GM12878 (cell line): ENCODE results near the gene FBXO7. TPM values are rescaled to one million over a fixed set of nuclear protein-coding genes. Genes with fewer than 3 reads are reported as not detected.

Experiments used
- ATAC-seq: fragments of 200-7000 bp; cut with Tn5 transposase; 3 replicates; pipeline ENCODE4 v1.9.1; 2020; ENCODE audit warnings: mild to moderate bottlenecking, moderate library complexity
- BruUV-seq: library from RNA; stranded (reverse); fragments of 400-500 nt; replicated peaks from 2 replicates; lab custom pipeline; 2021; lab: Mats Ljungman, UMichigan
- CTCF ChIA-PET: fragments of 300-600 bp; sonication (Branson Sonifier 250); formaldehyde crosslinking; extraction: SDS; loops from one replicate; lab custom pipeline; 2021; ENCODE audit warnings: inconsistent platforms; lab: Yijun Ruan, JAX
- POLR2A ChIA-PET: fragments of 350-600 bp; formaldehyde crosslinking; extraction: SDS; loops from one replicate; lab custom pipeline; 2021; ENCODE audit warnings: inconsistent platforms; lab: Charles Lee
- RAD21 ChIA-PET: fragments of 300-600 bp; sonication (Branson Sonifier 250); formaldehyde crosslinking; loops from one replicate; lab custom pipeline; 2023; ENCODE audit warnings: antibody characterized with exemption; ENCODE audit not compliant: unreplicated experiment; lab: Charles Lee
- SMC1A ChIA-PET: fragments of 300-600 bp; sonication (Branson Sonifier 250); formaldehyde crosslinking; loops from one replicate; lab custom pipeline; 2023; ENCODE audit not compliant: unreplicated experiment, uncharacterized antibody; lab: Charles Lee
- DNase-seq: peaks from one replicate; pipeline ENCODE4 v3.0.0-alpha.2; 2011; ENCODE audit warnings: low read depth, low spot score
- FAIRE-seq: peaks from 3 replicates; lab custom pipeline; 2011; peaks lifted over from hg19 to GRCh38; lab: Jason Lieb, UNC
- H2AFZ ChIP-seq: 2 replicates; pipeline ENCODE4 v1.6.0; 2011; ENCODE audit warnings: low read depth, low read length, control low read depth; ENCODE audit not compliant: control insufficient read depth
- H3K27ac ChIP-seq: 2 replicates; pipeline ENCODE4 v1.5.1; 2011; ENCODE audit warnings: control low read depth; ENCODE audit not compliant: control insufficient read depth, insufficient read depth
- H3K27me3 ChIP-seq, 2 experiments: replicated peaks in 1 of 2; 2 replicates each; pipeline versions ENCODE4 v1.6.0 to v1.6.1; 2011; ENCODE audit warnings: low read length in 1 of 2; ENCODE audit not compliant: control insufficient read depth in 2 of 2, insufficient read depth in 2 of 2
- H3K36me3 ChIP-seq, 2 experiments: 2 replicates each; pipeline ENCODE4 v1.5.1; 2011; ENCODE audit warnings: low read length in 1 of 2; ENCODE audit not compliant: control insufficient read depth in 2 of 2, insufficient read depth in 2 of 2
- H3K4me1 ChIP-seq: 2 replicates; pipeline ENCODE4 v1.6.1; 2011; ENCODE audit warnings: mild to moderate bottlenecking, low read length, moderate library complexity, mixed read lengths; ENCODE audit not compliant: control insufficient read depth, insufficient read depth
- H3K4me2 ChIP-seq: 2 replicates; pipeline ENCODE4 v1.6.0; 2011; ENCODE audit warnings: control low read depth; ENCODE audit not compliant: control insufficient read depth, insufficient read depth
- H3K4me3 ChIP-seq: fragments of 200-600 bp; sonication (generic); 2 replicates; pipeline ENCODE4 v1.5.1; 2016
- H3K79me2 ChIP-seq: 2 replicates; pipeline ENCODE4 v1.6.0; 2011; ENCODE audit warnings: low read length; ENCODE audit not compliant: control insufficient read depth, insufficient read depth
- H3K9ac ChIP-seq: 2 replicates; pipeline ENCODE4 v1.8.0; 2011; ENCODE audit warnings: low read length, control low read depth, mixed read lengths; ENCODE audit not compliant: control insufficient read depth, insufficient read depth
- H3K9me3 ChIP-seq: replicated peaks from 3 replicates; pipeline ENCODE4 v1.5.1; 2011; ENCODE audit warnings: mild to moderate bottlenecking, low read length; ENCODE audit not compliant: control insufficient read depth, insufficient read depth
- H4K20me1 ChIP-seq: 2 replicates; pipeline ENCODE4 v1.6.0; 2011; ENCODE audit not compliant: control insufficient read depth, insufficient read depth
- ELK1 ChIP-seq: IDR thresholded peaks from 2 replicates; pipeline ENCODE4 v1.6.1; 2012; ENCODE audit warnings: low read depth, low read length, improper control_type of control experiment
- NFIC ChIP-seq: IDR thresholded peaks from 2 replicates; pipeline ENCODE4 v1.6.1; 2012; ENCODE audit warnings: low read depth, mild to moderate bottlenecking, inconsistent platforms, low read length, moderate library complexity
- NRF1 ChIP-seq: conservative IDR thresholded peaks from 2 replicates; pipeline ENCODE4 v1.6.1; 2011; ENCODE audit warnings: mild to moderate bottlenecking, low read depth, low read length, improper control_type of control experiment
- RBBP5 ChIP-seq: fragments of 200-600 bp; sonication (generic); conservative IDR thresholded peaks from 2 replicates; pipeline ENCODE4 v1.6.1; 2016
- RCOR1 ChIP-seq: conservative IDR thresholded peaks from 2 replicates; pipeline ENCODE4 v1.6.1; 2012; ENCODE audit warnings: low read depth, low read length, improper control_type of control experiment
- ZBTB40 ChIP-seq: fragments of 450-650 bp; IDR thresholded peaks from 2 replicates; pipeline ENCODE4 v1.6.1; 2016; ENCODE audit warnings: mild to moderate bottlenecking, moderate library complexity, borderline replicate concordance
- whole genome bisulfite sequencing: methylation state at CpG from one replicate; pipeline ENCODE4 v1.1.6; 2016; ENCODE audit warnings: low lambda C conversion rate; ENCODE audit not compliant: insufficient replicate concordance, insufficient coverage; ENCODE audit errors: missing lambda C conversion rate; 5-methylcytosine and 5-hydroxymethylcytosine counted together
- in situ Hi-C: fragments of 300-500 bp; cut with MboI; formaldehyde crosslinking; loops from 9 replicates; pipeline ENCODE4 v1.14.3; 2018; ENCODE audit warnings: mixed read lengths
- intact Hi-C: fragments of 100-400 bp; cut with micrococcal nuclease; formaldehyde crosslinking; loops from one replicate; pipeline ENCODE4 v1.14.2; 2022; ENCODE audit not compliant: unreplicated experiment
- polyA plus RNA-seq, 11 experiments: library from polyadenylated mRNA; depleted of rRNA in 4 of 11; unstranded in 6 of 11; stranded (reverse) in 5 of 11; fragments of >200 nt; fragmentation: Nextera tagmentation in 4 of 11; fragmentation: Illumina TruSeq in 1 of 11; extraction: Ambion mirVana in 4 of 11; extraction: Trizol in 1 of 11; gene quantifications; 1 replicate in 1 of 11; 2 replicates in 10 of 11; pipeline versions ENCODE4 v1.2.1 to v1.2.3, GENCODE V29; 2011 to 2016; ENCODE audit warnings: inconsistent platforms in 2 of 11, missing spikeins in 2 of 11, low read depth in 1 of 11
- total RNA-seq, 4 experiments: library from RNA; depleted of rRNA in 3 of 4; stranded (reverse); fragments of >200 nt in 3 of 4; fragmentation: Illumina TruSeq in 1 of 4; extraction: Trizol in 1 of 4; gene quantifications; 2 replicates each; pipeline versions ENCODE4 v1.2.1 to v1.2.3, GENCODE V29; 2013 to 2021
- TF ChIP-seq, protein P1 (sequence below): fragments of 450-650 bp; IDR thresholded peaks from 2 replicates; pipeline ENCODE4 v1.6.1; 2018; ENCODE audit warnings: mild to moderate bottlenecking, low read depth, moderate library complexity; ENCODE audit not compliant: partially characterized antibody
- TF ChIP-seq, protein P2 (sequence below): IDR thresholded peaks from 2 replicates; pipeline ENCODE4 v1.6.1; 2012; ENCODE audit warnings: low read depth, low read length, improper control_type of control experiment

The FBXO7 gene
- total and polyA plus RNA-seq, 10 of the 15 experiments (the other 5 are each of a cell fraction or from before 2014, with no cell fraction given), result 37.3 to 192 (median 110) TPM

DNA sequence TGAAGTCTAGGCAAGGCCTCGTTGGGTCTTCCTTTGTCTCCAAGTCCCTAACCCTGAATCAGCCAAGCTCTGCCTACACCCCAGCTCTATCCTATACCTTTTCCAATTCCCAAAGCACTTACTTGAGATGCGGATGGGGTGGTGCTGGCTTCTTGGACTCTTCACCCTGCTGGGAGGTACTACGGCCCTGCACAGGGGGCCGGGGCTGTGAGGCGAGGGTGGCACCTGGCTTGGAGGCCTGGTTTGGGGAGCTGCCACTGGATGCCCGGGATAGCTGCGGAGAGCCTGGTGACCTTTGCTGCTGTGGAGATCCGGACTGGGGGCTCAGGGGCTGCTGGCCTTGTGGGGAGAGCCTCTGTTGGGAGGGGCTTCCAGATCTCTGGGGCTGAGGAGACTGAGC lies 43.3 kb downstream of the FBXO7 start:
- 42% methylated on average over 8 of the region's 8 CpGs for WGBS
- Histone ChIP-seq H3K36me3 (no peaks in the 10 kb centered on the region), H3K4me1 (no peaks in the 10 kb centered on the region), H2AFZ (no peak overlapping the region), H3K79me2 (no peaks in the 10 kb centered on the region), H3K4me3 (no peak overlapping the region), H3K27me3 (no peaks in the 10 kb centered on the region), H3K9me3 (no peaks in the 10 kb centered on the region), H3K9ac (no peak overlapping the region), H4K20me1 (no peaks in the 10 kb centered on the region), H3K4me2 (no peak overlapping the region), H3K27ac (no peak overlapping the region)
- ChIA-PET CTCF (interaction anchor here (1.5 to 2.3 kb wide), 4 partner anchors 9 to 483 kb away, joined by 3 to 7 read pairs (median 5); no protein-coding TSS in a partner anchor), SMC1A (interaction anchor here (0.6 kb wide), 1 partner anchor 41 kb away, joined by 3 read pairs; no protein-coding TSS in a partner anchor), RAD21 (interaction anchor here (1.7 kb wide), 1 partner anchor 278 kb away, joined by 3 read pairs; no protein-coding TSS in a partner anchor), POLR2A (no interaction called here)
- no TSS peak for BruUV-seq
- DNase-seq (no peak), ATAC-seq (no peak), FAIRE-seq (no peak)
- intact Hi-C loops, result no loop called here
- no peak for TF ChIP-seq RBBP5
- in situ Hi-C loops, result no loop called here

- POLR2A ChIA-PET, result no interaction called here
- DNase-seq, result no peak
- Histone ChIP-seq H3K36me3 (no peaks in the 10 kb centered on the region), H3K9me3 (no peaks in the 10 kb centered on the region), H3K27me3 (no peaks in the 10 kb centered on the region), H3K9ac (no peak overlapping the region), H3K4me1 (no peaks in the 10 kb centered on the region), H3K4me2 (no peak overlapping the region), H4K20me1 (no peaks in the 10 kb centered on the region), H3K27ac (no peak overlapping the region), H3K79me2 (no peaks in the 10 kb centered on the region), H2AFZ (no peak overlapping the region), H3K4me3 (no peak overlapping the region)
- RAD21 ChIA-PET, result interaction anchor here (1.7 kb wide), 1 partner anchor 278 kb away, joined by 3 read pairs; no protein-coding TSS in a partner anchor
- BruUV-seq, result no TSS peak
- CTCF ChIA-PET, result interaction anchor here (1.5 to 2.3 kb wide), 2 partner anchors 10 to 39 kb away, joined by 5 to 7 read pairs; no protein-coding TSS in a partner anchor
- SMC1A ChIA-PET, result no interaction called here
- no peak for FAIRE-seq
- intact Hi-C loops (no loop called here), in situ Hi-C loops (no loop called here)
- no peak for ATAC-seq
- 91% methylated on average over 1 of the region's 1 CpG for WGBS
- TF ChIP-seq NFIC, result no peak
- no peak for TF ChIP-seq ELK1
- TF ChIP-seq RCOR1, result no peak
- TF ChIP-seq, protein P1, sequence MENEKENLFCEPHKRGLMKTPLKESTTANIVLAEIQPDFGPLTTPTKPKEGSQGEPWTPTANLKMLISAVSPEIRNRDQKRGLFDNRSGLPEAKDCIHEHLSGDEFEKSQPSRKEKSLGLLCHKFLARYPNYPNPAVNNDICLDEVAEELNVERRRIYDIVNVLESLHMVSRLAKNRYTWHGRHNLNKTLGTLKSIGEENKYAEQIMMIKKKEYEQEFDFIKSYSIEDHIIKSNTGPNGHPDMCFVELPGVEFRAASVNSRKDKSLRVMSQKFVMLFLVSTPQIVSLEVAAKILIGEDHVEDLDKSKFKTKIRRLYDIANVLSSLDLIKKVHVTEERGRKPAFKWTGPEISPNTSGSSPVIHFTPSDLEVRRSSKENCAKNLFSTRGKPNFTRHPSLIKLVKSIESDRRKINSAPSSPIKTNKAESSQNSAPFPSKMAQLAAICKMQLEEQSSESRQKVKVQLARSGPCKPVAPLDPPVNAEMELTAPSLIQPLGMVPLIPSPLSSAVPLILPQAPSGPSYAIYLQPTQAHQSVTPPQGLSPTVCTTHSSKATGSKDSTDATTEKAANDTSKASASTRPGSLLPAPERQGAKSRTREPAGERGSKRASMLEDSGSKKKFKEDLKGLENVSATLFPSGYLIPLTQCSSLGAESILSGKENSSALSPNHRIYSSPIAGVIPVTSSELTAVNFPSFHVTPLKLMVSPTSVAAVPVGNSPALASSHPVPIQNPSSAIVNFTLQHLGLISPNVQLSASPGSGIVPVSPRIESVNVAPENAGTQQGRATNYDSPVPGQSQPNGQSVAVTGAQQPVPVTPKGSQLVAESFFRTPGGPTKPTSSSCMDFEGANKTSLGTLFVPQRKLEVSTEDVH, result no peak
- no peak for TF ChIP-seq NRF1
- TF ChIP-seq, protein P2, sequence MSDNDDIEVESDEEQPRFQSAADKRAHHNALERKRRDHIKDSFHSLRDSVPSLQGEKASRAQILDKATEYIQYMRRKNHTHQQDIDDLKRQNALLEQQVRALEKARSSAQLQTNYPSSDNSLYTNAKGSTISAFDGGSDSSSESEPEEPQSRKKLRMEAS, result no peak
- TF ChIP-seq ZBTB40, result no peak
Observed at GRCh38 chr22:32518381-32518780, 43.8 kb downstream of the FBXO7 start.
